ENCODE measurements around the gene ZNF497.

- TF ChIP-seq SMC3 (IDR thresholded peaks at IDR 0.05; ENCODE audit: low read depth, low read length): no peak
- TF ChIP-seq CHD2 (IDR thresholded peaks at IDR 0.05; ENCODE audit: low read length, partially characterized antibody): no peak
- TF ChIP-seq, protein P1, sequence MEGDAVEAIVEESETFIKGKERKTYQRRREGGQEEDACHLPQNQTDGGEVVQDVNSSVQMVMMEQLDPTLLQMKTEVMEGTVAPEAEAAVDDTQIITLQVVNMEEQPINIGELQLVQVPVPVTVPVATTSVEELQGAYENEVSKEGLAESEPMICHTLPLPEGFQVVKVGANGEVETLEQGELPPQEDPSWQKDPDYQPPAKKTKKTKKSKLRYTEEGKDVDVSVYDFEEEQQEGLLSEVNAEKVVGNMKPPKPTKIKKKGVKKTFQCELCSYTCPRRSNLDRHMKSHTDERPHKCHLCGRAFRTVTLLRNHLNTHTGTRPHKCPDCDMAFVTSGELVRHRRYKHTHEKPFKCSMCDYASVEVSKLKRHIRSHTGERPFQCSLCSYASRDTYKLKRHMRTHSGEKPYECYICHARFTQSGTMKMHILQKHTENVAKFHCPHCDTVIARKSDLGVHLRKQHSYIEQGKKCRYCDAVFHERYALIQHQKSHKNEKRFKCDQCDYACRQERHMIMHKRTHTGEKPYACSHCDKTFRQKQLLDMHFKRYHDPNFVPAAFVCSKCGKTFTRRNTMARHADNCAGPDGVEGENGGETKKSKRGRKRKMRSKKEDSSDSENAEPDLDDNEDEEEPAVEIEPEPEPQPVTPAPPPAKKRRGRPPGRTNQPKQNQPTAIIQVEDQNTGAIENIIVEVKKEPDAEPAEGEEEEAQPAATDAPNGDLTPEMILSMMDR (IDR thresholded peaks at IDR 0.05): no peak
- no peak for TF ChIP-seq POLR2AphosphoS5 (IDR thresholded peaks at IDR 0.05; ENCODE audit: low read depth, low read length)
- no peak for TF ChIP-seq YY1 (IDR thresholded peaks at IDR 0.05; ENCODE audit: low read depth)
- TF ChIP-seq, protein P2, sequence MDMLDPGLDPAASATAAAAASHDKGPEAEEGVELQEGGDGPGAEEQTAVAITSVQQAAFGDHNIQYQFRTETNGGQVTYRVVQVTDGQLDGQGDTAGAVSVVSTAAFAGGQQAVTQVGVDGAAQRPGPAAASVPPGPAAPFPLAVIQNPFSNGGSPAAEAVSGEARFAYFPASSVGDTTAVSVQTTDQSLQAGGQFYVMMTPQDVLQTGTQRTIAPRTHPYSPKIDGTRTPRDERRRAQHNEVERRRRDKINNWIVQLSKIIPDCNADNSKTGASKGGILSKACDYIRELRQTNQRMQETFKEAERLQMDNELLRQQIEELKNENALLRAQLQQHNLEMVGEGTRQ (IDR thresholded peaks at IDR 0.05; ENCODE audit: borderline replicate concordance, low read depth, low read length): no peak
- TF ChIP-seq RXRA (IDR thresholded peaks at IDR 0.05; ENCODE audit: borderline replicate concordance, low read depth): no peak
- TF ChIP-seq FOSL2 (IDR thresholded peaks at IDR 0.05; ENCODE audit: borderline replicate concordance, low read depth): no peak
Measured at GRCh38 chr19:58336216-58336615, 26.3 kb downstream of the ZNF497 start.

Data from SK-N-SH (cell line).